ENCODE measurements around the gene NFAM1. TPM values are rescaled to one million over a fixed set of nuclear protein-coding genes. Genes with fewer than 3 reads are reported as not detected.

NFAM1 gene
- total RNA-seq, 2 donors from 2014 or later: 0.66 to 1.0 TPM

DNA sequence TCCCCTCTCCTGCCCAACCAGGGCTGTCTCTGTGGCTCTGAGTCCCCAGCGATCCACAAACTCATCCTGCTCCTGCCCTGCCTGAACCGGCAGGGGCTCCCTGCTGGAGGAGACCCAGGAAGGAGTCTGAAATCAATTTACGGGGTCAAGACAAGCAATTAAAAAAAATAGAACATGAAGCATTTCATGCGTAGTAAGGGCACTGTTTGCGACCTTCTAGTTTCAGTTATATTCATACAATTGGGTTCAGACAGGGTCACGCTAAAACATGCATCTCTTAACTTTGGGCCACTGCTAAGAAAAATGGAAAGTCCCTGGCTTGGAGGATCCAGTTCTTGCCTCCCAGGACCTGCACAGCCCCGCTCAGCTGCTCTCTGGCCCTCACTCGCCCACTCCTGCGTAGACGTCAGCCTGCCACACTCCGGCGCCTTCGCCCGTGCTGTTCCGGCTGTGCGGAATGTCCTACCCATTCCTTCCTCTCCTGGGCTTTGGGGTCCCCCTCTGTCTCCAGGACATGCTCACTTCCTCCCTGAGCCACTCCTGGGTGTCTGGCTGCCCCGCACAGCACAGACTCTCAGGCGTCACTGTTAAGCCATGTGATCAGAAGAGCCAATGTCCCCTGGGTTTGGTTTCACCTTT is 12.8 kb downstream of the NFAM1 start:
- no peak for TF ChIP-seq POLR2A (IDR thresholded peaks at IDR 0.05)
- TF ChIP-seq, protein P1, sequence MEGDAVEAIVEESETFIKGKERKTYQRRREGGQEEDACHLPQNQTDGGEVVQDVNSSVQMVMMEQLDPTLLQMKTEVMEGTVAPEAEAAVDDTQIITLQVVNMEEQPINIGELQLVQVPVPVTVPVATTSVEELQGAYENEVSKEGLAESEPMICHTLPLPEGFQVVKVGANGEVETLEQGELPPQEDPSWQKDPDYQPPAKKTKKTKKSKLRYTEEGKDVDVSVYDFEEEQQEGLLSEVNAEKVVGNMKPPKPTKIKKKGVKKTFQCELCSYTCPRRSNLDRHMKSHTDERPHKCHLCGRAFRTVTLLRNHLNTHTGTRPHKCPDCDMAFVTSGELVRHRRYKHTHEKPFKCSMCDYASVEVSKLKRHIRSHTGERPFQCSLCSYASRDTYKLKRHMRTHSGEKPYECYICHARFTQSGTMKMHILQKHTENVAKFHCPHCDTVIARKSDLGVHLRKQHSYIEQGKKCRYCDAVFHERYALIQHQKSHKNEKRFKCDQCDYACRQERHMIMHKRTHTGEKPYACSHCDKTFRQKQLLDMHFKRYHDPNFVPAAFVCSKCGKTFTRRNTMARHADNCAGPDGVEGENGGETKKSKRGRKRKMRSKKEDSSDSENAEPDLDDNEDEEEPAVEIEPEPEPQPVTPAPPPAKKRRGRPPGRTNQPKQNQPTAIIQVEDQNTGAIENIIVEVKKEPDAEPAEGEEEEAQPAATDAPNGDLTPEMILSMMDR (IDR thresholded peaks at IDR 0.05): no peak
- ATAC-seq (peak; percentile 15), DNase-seq (peak in 1 of 4 donors; percentile 21)
- intact Hi-C loops (cut with DNase I): no loop called here
- 77 to 78% methylated on average over 18 of the region's 18 CpGs for WGBS, 2 donors
- no peak overlapping the region for H3K4me3 ChIP-seq
- H3K4me1 ChIP-seq: no peaks in the 10 kb centered on the region
- no peak overlapping the region for H3K27ac ChIP-seq
- H3K36me3 ChIP-seq (replicated peaks in 1 of 2; ENCODE audit: insufficient read depth in 1 of 2, low read depth in 2 of 2): no peaks in the 10 kb centered on the region
- H3K9me3 ChIP-seq: no peaks in the 10 kb centered on the region
- H3K27me3 ChIP-seq: no peaks in the 10 kb centered on the region

DNA sequence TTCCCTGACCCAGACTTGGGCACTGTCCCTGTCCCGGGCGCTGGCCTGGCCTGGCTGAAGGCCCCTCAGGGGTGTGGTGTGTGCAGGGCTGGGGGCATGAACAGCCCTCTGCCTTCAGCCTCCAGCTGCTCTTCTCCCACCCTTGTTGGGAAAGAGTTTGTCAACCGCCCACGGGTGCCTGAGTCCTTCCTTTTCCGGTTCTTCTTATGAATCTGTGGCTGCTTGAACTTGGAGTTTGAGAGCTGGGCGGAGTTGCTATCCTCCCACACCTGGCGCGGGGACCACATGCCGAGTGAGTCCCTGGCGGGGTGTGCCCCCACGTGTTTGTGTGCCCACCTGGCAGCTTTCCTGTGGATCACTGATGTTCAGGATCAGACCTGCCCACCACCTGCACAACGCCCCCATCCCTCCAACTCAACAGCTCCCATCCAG is 13.4 kb downstream of the NFAM1 start:
- no peaks in the 10 kb centered on the region for H3K27me3 ChIP-seq
- no peaks in the 10 kb centered on the region for H3K36me3 ChIP-seq (replicated peaks in 1 of 2; ENCODE audit: insufficient read depth in 1 of 2, low read depth in 2 of 2)
- no peaks in the 10 kb centered on the region for H3K9me3 ChIP-seq
- TF ChIP-seq, protein P1 (IDR thresholded peaks at IDR 0.05): no peak
- no peak for TF ChIP-seq POLR2A (IDR thresholded peaks at IDR 0.05)
- H3K4me1 ChIP-seq: no peaks in the 10 kb centered on the region
- DNase-seq: no peak
- H3K4me3 ChIP-seq: no peak overlapping the region
- no peak for ATAC-seq
- intact Hi-C loops (cut with DNase I): no loop called here
- WGBS, 2 donors: 69 to 72% methylated on average over 11 to 12 of the region's 12 CpGs
- H3K27ac ChIP-seq: no peak overlapping the region

DNA sequence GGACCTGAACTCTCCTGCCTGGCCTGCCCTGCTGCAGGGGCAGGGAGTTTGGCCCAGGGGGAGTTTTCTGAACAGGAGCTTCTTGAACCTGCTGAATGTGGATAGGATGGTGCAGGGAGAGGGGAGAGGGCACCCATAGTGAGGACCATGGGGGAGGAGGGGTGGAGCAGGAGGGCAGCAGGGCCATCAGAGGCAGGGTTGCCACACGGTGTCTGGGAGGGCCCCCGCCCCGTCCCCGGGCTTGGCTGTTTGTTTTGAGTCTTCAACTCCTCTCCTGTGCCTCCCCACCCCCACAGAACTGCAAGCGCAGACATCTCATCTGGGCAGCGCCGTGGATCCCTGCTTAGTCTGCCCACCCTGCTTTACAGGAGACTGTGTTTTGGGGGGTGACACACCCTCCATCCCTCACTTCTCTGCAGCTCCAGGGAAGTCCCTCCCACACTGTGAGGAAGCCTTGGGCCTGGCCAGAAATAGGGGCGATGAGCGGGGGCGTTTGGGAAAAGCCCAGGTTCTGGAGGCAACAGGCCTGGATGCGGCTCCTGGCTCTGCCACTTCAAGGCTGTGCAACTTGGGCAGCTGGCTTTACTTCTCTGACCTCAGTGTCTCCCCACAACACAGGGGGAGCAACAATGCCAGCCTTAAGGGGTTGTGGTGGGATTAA is 14.4 kb downstream of the NFAM1 start:
- Histone ChIP-seq H3K36me3 (replicated peaks in 1 of 2; ENCODE audit: insufficient read depth in 1 of 2, low read depth in 2 of 2) (no peaks in the 10 kb centered on the region), H3K9me3 (no peaks in the 10 kb centered on the region), H3K27ac (no peak overlapping the region), H3K27me3 (no peaks in the 10 kb centered on the region), H3K4me1 (no peaks in the 10 kb centered on the region), H3K4me3 (no peak overlapping the region)
- ATAC-seq (no peak), DNase-seq (no peak)
- WGBS, 2 donors: 73 to 85% methylated on average over 6 to 11 of the region's 11 CpGs
- no peak for TF ChIP-seq POLR2A (IDR thresholded peaks at IDR 0.05)
- TF ChIP-seq, protein P1 (IDR thresholded peaks at IDR 0.05): no peak
- intact Hi-C loops (cut with DNase I): no loop called here

DNA sequence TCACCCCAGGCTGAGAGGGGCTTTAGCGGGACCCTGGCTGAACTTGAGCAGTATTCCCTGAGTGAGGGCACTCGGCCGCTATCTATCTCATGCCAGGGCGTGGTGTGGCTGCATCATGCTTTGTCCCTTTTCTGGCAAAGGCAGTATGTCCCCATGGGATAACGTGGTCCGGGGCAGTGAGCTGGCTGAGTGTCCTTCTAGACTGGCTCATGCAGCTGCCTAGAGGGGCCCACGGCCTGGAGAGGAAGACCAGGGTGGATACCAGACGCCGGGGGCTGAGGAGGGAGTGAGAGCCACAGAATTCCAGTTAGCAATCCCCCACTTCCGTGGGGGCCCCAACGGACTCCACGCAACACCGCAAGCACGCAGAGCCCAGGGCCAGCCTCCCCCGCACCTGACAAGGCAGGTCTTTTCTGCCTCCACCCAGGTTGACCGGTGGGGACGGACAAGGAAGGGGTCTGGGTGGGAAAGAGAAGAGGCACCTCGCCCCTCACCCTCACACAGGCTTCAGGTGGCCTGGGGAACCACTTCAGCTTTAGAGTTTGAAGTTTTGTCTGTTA is 15.5 kb downstream of the NFAM1 start:
- no peaks in the 10 kb centered on the region for H3K27me3 ChIP-seq
- H3K27ac ChIP-seq: no peak overlapping the region
- H3K4me1 ChIP-seq: no peaks in the 10 kb centered on the region
- H3K36me3 ChIP-seq (replicated peaks in 1 of 2; ENCODE audit: insufficient read depth in 1 of 2, low read depth in 2 of 2): no peaks in the 10 kb centered on the region
- DNase-seq: no peak
- H3K9me3 ChIP-seq: no peaks in the 10 kb centered on the region
- intact Hi-C loops (cut with DNase I): no loop called here
- WGBS, 2 donors: 73 to 76% methylated on average over 5 to 17 of the region's 18 CpGs
- TF ChIP-seq POLR2A (IDR thresholded peaks at IDR 0.05): no peak
- TF ChIP-seq, protein P1 (IDR thresholded peaks at IDR 0.05): no peak
- no peak for ATAC-seq
- H3K4me3 ChIP-seq: no peak overlapping the region
